Tibial nerve (tissue), 4 donors: ENCODE results near the gene EFTUD2.

Experiments used
- CTCF ChIP-seq, 5 experiments: fragments of 200-600 bp in 3 of 5; fragments of 450-650 bp in 2 of 5; sonication (generic) in 3 of 5; IDR thresholded peaks; one replicate each; pipeline ENCODE4 v1.5.1; 2016 to 2019; ENCODE audit warnings: antibody characterized with exemption in 5 of 5, mild to moderate bottlenecking in 3 of 5, moderate library complexity in 2 of 5
- EP300 ChIP-seq, 2 donors: sonication (generic); formaldehyde crosslinking; IDR thresholded peaks; one replicate each; pipeline ENCODE4 v1.6.1; 2017; ENCODE audit warnings: antibody characterized with exemption in 2 of 2, mild to moderate bottlenecking in 1 of 2

GRCh38 chr17:44864831-44865230, 34.4 kb downstream of the EFTUD2 start:
- TF ChIP-seq CTCF (IDR thresholded peaks at IDR 0.05) = no peak
- no peak for TF ChIP-seq EP300 (IDR thresholded peaks at IDR 0.05)
